ENCODE results near the gene CEBPG.

The CEBPG gene

DNA sequence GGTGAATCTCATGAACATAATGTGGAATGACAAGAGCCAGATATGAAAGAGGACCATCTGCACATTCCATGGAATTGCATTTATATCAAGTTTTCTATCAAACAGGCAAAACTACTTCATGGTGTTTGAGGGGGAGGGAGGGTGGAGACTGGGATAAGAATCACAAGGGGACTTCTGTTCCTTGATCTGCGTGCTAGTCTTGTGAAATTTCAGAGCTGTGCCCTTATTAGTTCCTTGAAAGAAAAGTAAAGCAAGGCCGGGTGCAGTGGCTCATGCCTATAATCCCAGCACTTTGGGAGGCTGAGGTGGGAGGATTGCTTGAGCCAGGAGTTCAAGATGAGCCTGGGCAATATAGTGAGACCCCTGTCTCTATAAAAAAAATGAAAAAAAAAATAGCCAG lies 30.2 kb upstream of the CEBPG start:
- TF ChIP-seq, protein P1, sequence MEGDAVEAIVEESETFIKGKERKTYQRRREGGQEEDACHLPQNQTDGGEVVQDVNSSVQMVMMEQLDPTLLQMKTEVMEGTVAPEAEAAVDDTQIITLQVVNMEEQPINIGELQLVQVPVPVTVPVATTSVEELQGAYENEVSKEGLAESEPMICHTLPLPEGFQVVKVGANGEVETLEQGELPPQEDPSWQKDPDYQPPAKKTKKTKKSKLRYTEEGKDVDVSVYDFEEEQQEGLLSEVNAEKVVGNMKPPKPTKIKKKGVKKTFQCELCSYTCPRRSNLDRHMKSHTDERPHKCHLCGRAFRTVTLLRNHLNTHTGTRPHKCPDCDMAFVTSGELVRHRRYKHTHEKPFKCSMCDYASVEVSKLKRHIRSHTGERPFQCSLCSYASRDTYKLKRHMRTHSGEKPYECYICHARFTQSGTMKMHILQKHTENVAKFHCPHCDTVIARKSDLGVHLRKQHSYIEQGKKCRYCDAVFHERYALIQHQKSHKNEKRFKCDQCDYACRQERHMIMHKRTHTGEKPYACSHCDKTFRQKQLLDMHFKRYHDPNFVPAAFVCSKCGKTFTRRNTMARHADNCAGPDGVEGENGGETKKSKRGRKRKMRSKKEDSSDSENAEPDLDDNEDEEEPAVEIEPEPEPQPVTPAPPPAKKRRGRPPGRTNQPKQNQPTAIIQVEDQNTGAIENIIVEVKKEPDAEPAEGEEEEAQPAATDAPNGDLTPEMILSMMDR (IDR thresholded peaks at IDR 0.05; ENCODE audit: low read depth, low read length), result no peak
- in situ Hi-C loops (cut with HindIII; ENCODE audit: low sequenced_read_pairs), result no loop called here

DNA sequence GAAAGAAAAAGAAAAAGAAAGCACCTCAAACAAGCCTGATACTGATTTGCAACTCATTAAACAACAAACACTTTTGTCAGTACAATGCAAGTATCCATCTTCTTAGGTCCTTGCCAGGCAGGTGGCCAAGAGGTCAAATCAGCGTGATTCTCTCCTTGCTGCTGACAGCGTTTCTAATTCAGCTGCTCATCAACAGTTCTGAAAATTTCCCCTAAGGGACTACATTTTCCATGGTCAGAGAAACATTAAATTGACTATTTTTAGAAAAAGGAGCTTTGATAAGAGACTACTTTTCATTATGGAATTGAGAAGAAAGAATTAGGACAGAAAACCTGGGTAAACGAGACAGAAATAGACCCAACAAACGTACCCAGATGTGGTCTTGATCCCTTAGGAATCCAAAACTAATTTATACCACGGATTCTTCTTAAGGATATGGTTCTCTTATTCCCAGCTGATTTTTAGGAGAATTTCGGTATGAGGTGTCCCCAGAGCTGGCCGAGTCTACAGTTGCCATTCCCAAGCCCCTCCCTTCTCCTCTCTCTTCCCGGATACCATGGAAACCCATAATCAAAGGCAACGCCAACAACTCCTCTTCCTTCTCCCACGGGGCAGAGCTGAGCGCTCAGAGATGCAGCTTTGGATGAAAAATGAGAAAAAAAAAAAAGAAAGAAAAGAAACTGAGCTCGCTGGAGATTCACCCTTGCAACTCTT lies 29.5 kb upstream of the CEBPG start:
- no peak for DNase-seq (ENCODE audit: low read depth, low spot score)
- in situ Hi-C loops (cut with HindIII; ENCODE audit: low sequenced_read_pairs), result no loop called here

More for the DNA sequence above, 30.2 kb upstream of the CEBPG start:
- H3K4me3 ChIP-seq (ENCODE audit: low read depth, low read length), result no peak overlapping the region
- no peak for DNase-seq (ENCODE audit: low read depth, low spot score)

DNA sequence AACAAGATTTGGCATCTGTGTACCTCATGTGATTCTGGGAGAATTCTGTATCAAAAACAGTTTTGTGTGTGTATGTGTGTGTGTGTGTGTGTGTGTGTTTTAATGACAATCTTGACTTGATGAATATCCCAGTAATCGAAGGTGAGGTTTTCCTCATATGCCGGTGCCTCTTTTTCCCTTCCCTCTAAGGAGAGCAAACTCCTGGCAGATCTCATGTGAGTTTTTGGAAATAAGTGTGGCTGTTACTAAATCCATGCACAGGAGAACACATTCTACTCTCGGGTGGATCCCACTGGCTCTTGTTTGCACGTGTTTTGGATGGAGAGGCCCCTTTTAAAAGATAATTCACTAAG lies 29.0 kb upstream of the CEBPG start:
- DNase-seq (ENCODE audit: low read depth, low spot score), result no peak
- TF ChIP-seq, protein P1 (IDR thresholded peaks at IDR 0.05; ENCODE audit: low read depth, low read length), result no peak
- no peak overlapping the region for H3K4me3 ChIP-seq (ENCODE audit: low read depth, low read length)
- in situ Hi-C loops (cut with HindIII; ENCODE audit: low sequenced_read_pairs), result no loop called here

More for the DNA sequence above, 29.5 kb upstream of the CEBPG start:
- TF ChIP-seq, protein P1 (IDR thresholded peaks at IDR 0.05; ENCODE audit: low read depth, low read length), result no peak
- H3K4me3 ChIP-seq (ENCODE audit: low read depth, low read length), result no peak overlapping the region

DNA sequence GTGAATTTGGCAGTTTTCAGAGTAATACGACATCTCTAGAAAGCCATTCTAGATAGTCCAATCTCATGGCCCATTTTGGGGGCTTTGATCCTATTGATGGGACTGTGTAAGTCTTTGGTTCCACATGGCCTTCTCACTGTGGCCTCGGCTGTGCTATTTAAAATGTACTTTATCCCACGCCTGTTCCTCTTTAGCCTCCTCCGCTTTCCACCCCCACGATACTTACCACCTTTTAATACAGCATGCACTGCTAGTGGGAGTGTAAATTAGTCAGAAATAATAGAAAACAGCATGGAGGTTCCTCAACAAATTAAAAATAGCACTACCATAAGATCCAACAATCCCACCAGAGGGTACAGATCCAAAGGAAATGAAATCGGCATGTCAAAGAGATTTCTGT lies 28.3 kb upstream of the CEBPG start:
- DNase-seq (ENCODE audit: low read depth, low spot score), result no peak
- in situ Hi-C loops (cut with HindIII; ENCODE audit: low sequenced_read_pairs), result no loop called here
- no peak overlapping the region for H3K4me3 ChIP-seq (ENCODE audit: low read depth, low read length)

DNA sequence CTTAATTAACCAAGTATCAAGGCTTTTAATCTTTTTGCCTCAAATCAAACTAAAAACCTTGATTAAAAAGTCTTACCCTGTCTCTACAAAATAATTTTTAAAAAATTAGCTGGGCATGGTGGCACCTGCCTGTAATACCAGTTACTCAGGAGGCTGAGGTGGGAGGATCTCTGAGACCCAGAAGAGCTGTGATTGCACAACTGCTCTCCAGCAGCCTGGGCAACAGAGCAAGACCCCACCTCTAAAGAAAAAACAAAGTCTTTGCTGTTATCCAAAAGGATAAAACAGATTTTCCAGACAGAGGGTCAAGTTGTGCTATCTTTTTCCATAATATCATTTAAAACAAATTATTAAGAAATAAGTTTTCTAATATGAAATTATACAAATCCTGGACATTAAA lies 26.8 kb upstream of the CEBPG start:
- no peak overlapping the region for H3K4me3 ChIP-seq (ENCODE audit: low read depth, low read length)
- in situ Hi-C loops (cut with HindIII; ENCODE audit: low sequenced_read_pairs), result no loop called here
- no peak for DNase-seq (ENCODE audit: low read depth, low spot score)
- TF ChIP-seq, protein P1 (IDR thresholded peaks at IDR 0.05; ENCODE audit: low read depth, low read length), result no peak

More for the DNA sequence above, 28.3 kb upstream of the CEBPG start:
- TF ChIP-seq, protein P1 (IDR thresholded peaks at IDR 0.05; ENCODE audit: low read depth, low read length), result no peak

DNA sequence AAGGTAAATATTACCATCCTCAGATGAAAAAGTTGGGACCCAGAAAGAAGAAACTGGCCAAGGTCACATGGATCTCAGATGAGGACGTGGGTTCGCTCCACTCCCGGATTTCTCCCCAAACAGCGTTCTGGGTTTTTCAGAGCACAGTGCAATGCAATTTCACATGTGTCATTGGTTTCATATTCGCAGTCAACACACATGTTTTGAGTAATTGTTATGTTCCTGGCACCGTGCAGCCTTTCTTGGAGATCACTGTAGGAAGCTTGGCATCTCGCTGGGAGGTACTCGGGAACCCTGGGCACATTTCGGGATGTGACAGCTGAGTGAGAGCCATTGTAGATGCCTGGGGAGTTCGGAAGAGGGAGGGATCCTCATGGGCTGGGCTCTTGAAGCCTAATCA lies 26.2 kb upstream of the CEBPG start:
- H3K4me3 ChIP-seq (ENCODE audit: low read depth, low read length), result no peak overlapping the region
- DNase-seq (ENCODE audit: low read depth, low spot score), result no peak
- TF ChIP-seq, protein P1 (IDR thresholded peaks at IDR 0.05; ENCODE audit: low read depth, low read length), result no peak
- in situ Hi-C loops (cut with HindIII; ENCODE audit: low sequenced_read_pairs), result no loop called here
